Lung (tissue), 12 donors: ENCODE data around the gene UBE2D3. TPM values are rescaled to one million over a fixed set of nuclear protein-coding genes. Genes with fewer than 3 reads are reported as not detected.
"Not testable (repeated sequence)": the region's sequence is repeated elsewhere in the genome, so short reads cannot be mapped to it uniquely, and the experiment has no call there.

ENCODE experiments used
- ATAC-seq: fragments of 200-7000 bp; cut with Tn5 transposase; one replicate; pipeline ENCODE4 v1.9.1; 2020; ENCODE audit warnings: moderate number of reproducible peaks; ENCODE audit not compliant: insufficient read depth, low FRiP score
- DNase-seq, 3 donors: peaks; one replicate each; pipeline ENCODE4 v3.0.0-alpha.2; 2013 to 2017
- H3K27ac ChIP-seq, 2 donors: one replicate each; pipeline ENCODE4 v1.5.1; 2013; ENCODE audit warnings: mild to moderate bottlenecking in 2 of 2, moderate library complexity in 2 of 2, control low read depth in 1 of 2, inconsistent platforms in 1 of 2, low read depth in 1 of 2, low read length in 1 of 2
- H3K27me3 ChIP-seq, 3 donors: one replicate each; pipeline ENCODE4 v1.5.1; 2013; ENCODE audit warnings: low read length in 2 of 3; ENCODE audit not compliant: control insufficient read depth in 3 of 3, insufficient read depth in 3 of 3
- H3K36me3 ChIP-seq, 4 donors: one replicate each; pipeline ENCODE4 v1.5.1; 2013; ENCODE audit warnings: low read length in 4 of 4, mild to moderate bottlenecking in 1 of 4, moderate library complexity in 1 of 4; ENCODE audit not compliant: control insufficient read depth in 4 of 4, insufficient read depth in 4 of 4
- H3K4me1 ChIP-seq, 5 donors: one replicate each; pipeline ENCODE4 v1.5.1; 2013; ENCODE audit warnings: low read length in 5 of 5, mild to moderate bottlenecking in 2 of 5, moderate library complexity in 1 of 5; ENCODE audit not compliant: control insufficient read depth in 5 of 5, insufficient read depth in 5 of 5
- H3K4me3 ChIP-seq: one replicate; pipeline ENCODE4 v1.5.1; 2013; ENCODE audit warnings: mild to moderate bottlenecking, control low read depth, moderate library complexity
- H3K9ac ChIP-seq, 2 donors: one replicate each; pipeline ENCODE4 v1.5.1; 2013; ENCODE audit warnings: low read length in 2 of 2, control low read depth in 1 of 2; ENCODE audit not compliant: insufficient read depth in 1 of 2
- H3K9me3 ChIP-seq, 4 donors: one replicate each; pipeline ENCODE4 v1.5.1; 2013; ENCODE audit warnings: low read length in 3 of 4, mild to moderate bottlenecking in 1 of 4, moderate library complexity in 1 of 4; ENCODE audit not compliant: control insufficient read depth in 4 of 4, insufficient read depth in 3 of 4
- WGBS, 2 donors: extraction: QIAGEN DNeasy Blood & Tissue Kit; methylation state at CpG; one replicate each; pipeline ENCODE4 v1.1.7; 2013; 5-methylcytosine and 5-hydroxymethylcytosine counted together
- polyA plus RNA-seq, 2 donors: library from polyadenylated mRNA; stranded (reverse); fragments of 200-250 nt; gene quantifications; one replicate each; pipeline ENCODE4 v1.2.1, GENCODE V29; 2013
- total RNA-seq, 2 donors: library from RNA; depleted of rRNA in 1 of 2; stranded (reverse); fragments of >200 nt in 1 of 2; gene quantifications; one replicate each; pipeline ENCODE4 v1.2.1, GENCODE V29; 2014 to 2021
- TF ChIP-seq, protein P1 (sequence below): IDR thresholded peaks from 2 replicates; pipeline ENCODE4 v1.5.1; 2012; ENCODE audit warnings: mild to moderate bottlenecking; ENCODE audit errors: control extremely low read depth, extremely low read depth
- donor health status: control.
- donor health status: control.
- donor health status: Bipolar disorder and iron deficiency.
- donor health status: healthy.
- donor health status: DM: yes; HTN: yes; CAD: no.

The UBE2D3 gene
- total and polyA plus RNA-seq, 4 donors = 165 to 373 (median 273) TPM

- H3K9ac ChIP-seq = peak within 1 kb of the TSS; percentile 75 to 100
- TF ChIP-seq, protein P1, sequence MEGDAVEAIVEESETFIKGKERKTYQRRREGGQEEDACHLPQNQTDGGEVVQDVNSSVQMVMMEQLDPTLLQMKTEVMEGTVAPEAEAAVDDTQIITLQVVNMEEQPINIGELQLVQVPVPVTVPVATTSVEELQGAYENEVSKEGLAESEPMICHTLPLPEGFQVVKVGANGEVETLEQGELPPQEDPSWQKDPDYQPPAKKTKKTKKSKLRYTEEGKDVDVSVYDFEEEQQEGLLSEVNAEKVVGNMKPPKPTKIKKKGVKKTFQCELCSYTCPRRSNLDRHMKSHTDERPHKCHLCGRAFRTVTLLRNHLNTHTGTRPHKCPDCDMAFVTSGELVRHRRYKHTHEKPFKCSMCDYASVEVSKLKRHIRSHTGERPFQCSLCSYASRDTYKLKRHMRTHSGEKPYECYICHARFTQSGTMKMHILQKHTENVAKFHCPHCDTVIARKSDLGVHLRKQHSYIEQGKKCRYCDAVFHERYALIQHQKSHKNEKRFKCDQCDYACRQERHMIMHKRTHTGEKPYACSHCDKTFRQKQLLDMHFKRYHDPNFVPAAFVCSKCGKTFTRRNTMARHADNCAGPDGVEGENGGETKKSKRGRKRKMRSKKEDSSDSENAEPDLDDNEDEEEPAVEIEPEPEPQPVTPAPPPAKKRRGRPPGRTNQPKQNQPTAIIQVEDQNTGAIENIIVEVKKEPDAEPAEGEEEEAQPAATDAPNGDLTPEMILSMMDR = no peak
- no peaks in the 10 kb centered on the region for H3K9me3 ChIP-seq
- H3K4me1 ChIP-seq = peaks cover 0 to 25% (median 1%) of the 10 kb centered on the region in 5 donors
- WGBS, 2 donors = 0% methylated on average over 66 to 71 of the region's 71 CpGs
- H3K27ac ChIP-seq = peak within 1 kb of the TSS; percentile 96 to 98
- DNase-seq = peak; percentile 95 to 96 (median 95)
- H3K27me3 ChIP-seq = no peaks in the 10 kb centered on the region
- peak; percentile 99 for ATAC-seq
- peak within 1 kb of the TSS; percentile 84 for H3K4me3 ChIP-seq
- H3K36me3 ChIP-seq = no peaks in the 10 kb centered on the region
These were observed 41.6 kb upstream of the UBE2D3 start, which contains the start of gene CISD2 for GRCh38 chr4:102868781-102869568. TSS of gene CISD2 (plus strand) at chr4:102868992. CDS start at chr4:102869085, 93 bp downstream.

DNA sequence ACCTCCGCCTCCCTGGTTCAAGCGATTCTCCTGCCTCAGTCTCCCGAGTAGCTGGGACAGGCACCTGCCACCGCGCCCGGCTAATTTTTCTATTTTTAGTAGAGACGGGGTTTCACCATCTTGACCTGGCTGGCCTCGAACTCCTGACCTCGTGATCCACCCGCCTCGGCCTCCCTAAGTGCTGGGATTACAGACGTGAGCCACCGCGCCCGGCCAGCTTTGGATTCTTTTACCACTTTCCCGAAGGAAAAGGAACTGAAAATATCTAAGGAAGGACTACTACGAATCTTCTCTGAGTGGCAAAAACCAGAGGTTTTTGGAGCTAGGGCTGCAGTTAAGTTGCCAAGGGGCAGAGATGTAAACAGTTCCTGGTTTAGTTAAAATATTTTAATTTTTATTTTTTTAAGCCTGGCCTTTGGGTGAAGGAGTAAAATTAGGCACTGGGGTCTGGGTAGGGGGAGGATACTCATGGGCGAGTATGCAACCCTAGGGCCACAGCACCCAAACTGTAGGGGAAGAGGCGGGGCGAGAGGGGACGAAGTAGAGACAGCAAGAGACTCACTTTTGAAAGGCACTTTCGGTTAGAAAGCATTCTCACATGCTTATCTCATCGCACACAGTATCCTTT lies 40.9 kb upstream of the UBE2D3 start:
- peak overlapping the region; percentile 70 to 100 for H3K9ac ChIP-seq
- H3K4me3 ChIP-seq = peak overlapping the region; percentile 84
- ATAC-seq (peak; percentile 12), DNase-seq (peak in 1 of 3 donors; percentile 1)
- TF ChIP-seq, protein P1 = no peak
- H3K36me3 ChIP-seq = no peaks in the 10 kb centered on the region
- 5 to 6% methylated on average over 23 of the region's 23 CpGs for WGBS, 2 donors
- H3K27ac ChIP-seq = peak overlapping the region; percentile 96 to 98
- H3K27me3 ChIP-seq = no peaks in the 10 kb centered on the region
- peaks cover 0 to 25% (median 1%) of the 10 kb centered on the region in 5 donors for H3K4me1 ChIP-seq
- no peaks in the 10 kb centered on the region for H3K9me3 ChIP-seq

- H3K27ac ChIP-seq = peak overlapping the region; percentile 96 to 98
- H3K9ac ChIP-seq = peak overlapping the region; percentile 70 to 100
- WGBS, 2 donors = 72 to 74% methylated on average over 12 of the region's 12 CpGs
- peak in 2 of 3 donors; percentile 4 to 17 for DNase-seq
- no peak for ATAC-seq
- H3K9me3 ChIP-seq = no peaks in the 10 kb centered on the region
- H3K36me3 ChIP-seq = no peaks in the 10 kb centered on the region
- TF ChIP-seq, protein P1 = no peak
- no peaks in the 10 kb centered on the region for H3K27me3 ChIP-seq
- H3K4me1 ChIP-seq = peaks cover 0 to 25% (median 1%) of the 10 kb centered on the region in 5 donors
- no peak overlapping the region for H3K4me3 ChIP-seq
These were observed 40.2 kb upstream of the UBE2D3 start for GRCh38 chr4:102867278-102868152.

DNA sequence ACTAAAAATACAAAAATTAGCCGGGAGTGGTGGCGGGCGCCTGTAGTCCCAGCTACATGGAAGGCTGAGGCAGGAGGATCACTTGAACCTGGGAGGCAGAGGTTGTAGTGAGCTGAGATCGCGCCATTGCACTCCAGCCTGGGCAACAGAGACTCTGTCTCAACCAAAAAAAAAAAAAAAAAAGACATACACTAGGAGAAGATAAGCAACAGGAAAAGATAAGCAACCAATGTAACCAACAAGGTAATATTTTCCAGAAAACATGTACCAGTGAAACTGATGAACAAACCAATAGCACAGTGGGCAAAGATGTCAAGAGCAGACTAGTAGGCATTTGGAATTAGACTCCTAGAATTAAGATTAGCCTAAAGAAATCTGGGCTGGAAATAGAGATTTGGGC lies 38.0 kb upstream of the UBE2D3 start:
- ATAC-seq, H3K9me3 ChIP-seq, H3K27me3 ChIP-seq, H3K27ac ChIP-seq, DNase-seq, H3K4me3 ChIP-seq, H3K36me3 ChIP-seq, H3K9ac ChIP-seq: not testable (repeated sequence)
- WGBS, 2 donors = 92 to 97% methylated on average over 5 of the region's 5 CpGs
- H3K4me1 ChIP-seq = peaks cover 0 to 18% (median 1%) of the 10 kb centered on the region in 5 donors
